NCI-H2171 (cell line): ENCODE data around the gene SIRPA.

Experiments
- DNase-seq: peaks from one replicate; lab custom pipeline; 2025; lab: John Stamatoyannopoulos, UW

Gene SIRPA

GRCh38 chr20:1950836-1951235, 55.6 kb downstream of the SIRPA start:
- DNase-seq, result no peak

GRCh38 chr20:1951436-1952115, 56.4 kb downstream of the SIRPA start:
- no peak for DNase-seq

- peak; percentile 82 for DNase-seq
Measured at GRCh38 chr20:1952737-1953530, 57.7 kb downstream of the SIRPA start.

GRCh38 chr20:1953621-1954020, 58.4 kb downstream of the SIRPA start:
- no peak for DNase-seq

- no peak for DNase-seq
Measured at GRCh38 chr20:1955217-1955616, 60.0 kb downstream of the SIRPA start.

DNA sequence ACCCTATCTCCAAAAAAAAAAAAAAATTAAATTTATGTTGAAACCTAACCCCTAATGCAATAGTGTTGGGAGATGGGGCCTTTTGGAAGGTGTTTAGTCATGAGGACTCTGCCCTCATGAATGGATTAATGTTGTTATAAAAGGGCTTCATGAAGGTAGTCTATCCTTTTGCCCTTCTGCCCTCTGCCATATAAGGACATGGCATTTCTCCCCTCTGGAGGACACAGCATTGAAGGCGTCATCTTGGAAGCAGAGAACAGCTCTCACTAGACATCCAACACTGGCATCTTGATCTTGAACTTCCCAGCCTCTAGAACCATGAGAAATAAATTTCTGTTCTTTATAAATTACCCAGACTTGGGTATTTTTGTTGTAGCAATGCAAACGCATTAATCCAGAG, 63.2 kb downstream of the SIRPA start:
- no peak for DNase-seq

DNA sequence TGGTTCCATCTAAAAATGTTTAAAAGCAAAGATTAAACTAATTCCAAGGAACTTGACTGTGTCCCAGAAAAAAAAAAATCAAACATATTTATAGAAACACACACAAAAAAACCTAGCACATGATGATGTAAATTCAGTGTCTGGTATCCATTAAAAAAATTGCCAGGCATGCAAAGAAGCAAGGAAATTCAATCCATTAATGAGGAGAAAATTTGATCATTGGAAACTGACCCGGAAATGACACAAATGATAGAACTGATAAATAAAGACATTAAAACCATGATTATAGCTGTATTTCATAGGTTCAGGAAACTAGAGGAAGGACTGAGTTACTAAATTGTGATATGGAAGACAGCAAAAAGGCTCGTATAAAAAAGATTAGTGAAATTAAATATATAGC, 63.9 kb downstream of the SIRPA start:
- DNase-seq, result no peak

GRCh38 chr20:1961374-1961773, 66.2 kb downstream of the SIRPA start:
- no peak for DNase-seq

GRCh38 chr20:1964061-1964460, 68.9 kb downstream of the SIRPA start:
- DNase-seq, result no peak

GRCh38 chr20:1964659-1965405, 69.6 kb downstream of the SIRPA start:
- no peak for DNase-seq

DNA sequence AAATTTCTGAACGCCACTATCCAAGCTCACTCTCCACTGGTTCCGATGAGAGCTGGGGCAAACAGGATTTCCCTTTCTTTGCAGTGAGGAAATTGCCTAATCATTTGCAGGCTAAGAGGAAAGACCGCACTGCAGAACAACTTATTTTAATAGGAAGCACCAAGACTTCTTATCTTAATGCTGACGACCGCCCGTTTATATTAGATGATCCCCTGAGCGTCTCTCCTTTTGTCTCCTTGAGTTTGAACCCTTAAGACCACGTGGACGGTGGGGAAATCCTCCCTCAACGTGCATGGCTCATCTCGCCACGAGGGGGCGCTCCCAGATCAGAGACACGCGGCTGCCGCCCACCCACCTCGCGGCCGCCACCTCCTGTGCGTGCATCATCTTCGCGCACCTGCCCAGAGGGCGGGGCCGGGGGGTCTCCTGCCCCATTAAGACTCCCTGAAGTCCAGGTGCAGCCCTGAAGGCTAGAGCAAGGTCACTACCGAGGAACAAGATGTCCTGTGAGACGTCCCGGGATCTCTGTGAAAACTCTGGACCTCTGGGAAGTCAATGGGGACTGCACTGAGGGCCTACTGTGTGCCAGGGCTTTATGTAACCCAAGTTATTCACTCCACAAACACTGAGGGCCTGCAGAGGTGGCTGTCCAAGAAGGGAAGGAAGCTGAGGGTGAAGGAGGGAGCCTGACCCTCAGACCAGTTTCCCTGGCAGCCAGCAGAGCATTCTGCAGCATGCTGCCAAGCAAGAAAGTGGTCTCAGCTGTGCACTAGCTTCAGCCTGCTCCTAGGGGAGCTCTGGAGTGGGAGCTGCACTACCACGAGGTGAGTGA, 70.5 kb downstream of the SIRPA start:
- DNase-seq, result peak; percentile 61

- no peak for DNase-seq
Measured at GRCh38 chr20:1968964-1969363, 73.8 kb downstream of the SIRPA start.

- no peak for DNase-seq
Measured at GRCh38 chr20:1971893-1972586, 76.8 kb downstream of the SIRPA start.

DNA sequence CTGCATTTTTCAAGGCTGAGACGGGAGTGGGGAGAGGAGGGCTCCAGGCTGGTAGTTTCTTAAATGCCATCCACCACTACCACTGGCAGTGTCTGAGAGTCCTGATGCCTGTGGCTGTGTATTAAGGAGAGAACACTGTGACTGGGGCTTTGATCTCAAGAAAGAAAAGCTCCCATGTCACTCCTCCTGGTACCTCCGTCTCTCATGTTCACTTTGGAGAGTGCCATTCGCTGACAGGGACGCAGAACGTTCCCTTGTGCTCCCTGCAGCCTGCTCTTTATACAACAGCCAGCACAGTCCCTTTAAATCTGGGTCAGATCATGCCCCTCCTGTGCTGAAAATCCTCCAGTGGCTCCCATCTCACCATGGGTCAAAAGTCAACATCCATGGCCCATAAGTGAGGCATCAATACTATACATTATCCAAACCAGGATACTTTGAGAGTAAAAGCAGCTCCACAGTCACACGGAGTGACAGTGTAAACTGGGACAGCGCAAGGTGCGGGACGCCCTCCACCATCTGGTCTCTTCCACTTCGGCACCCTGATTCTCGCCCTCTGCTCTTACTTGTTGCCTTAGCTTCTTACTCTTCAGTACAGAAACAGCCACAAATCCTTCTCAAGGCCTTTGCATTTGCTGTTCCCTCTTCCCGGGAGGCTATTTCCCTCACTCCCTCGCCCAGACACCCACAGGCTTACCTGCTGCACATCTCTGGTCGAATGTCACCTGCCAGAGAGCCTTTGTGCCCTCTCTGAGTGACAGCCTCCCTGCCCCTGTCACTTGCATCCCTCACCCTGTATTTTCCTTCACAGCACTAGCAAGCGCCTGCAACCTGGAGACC, 78.6 kb downstream of the SIRPA start:
- DNase-seq, result no peak

- DNase-seq, result no peak
Measured at GRCh38 chr20:1975291-1975690, 80.1 kb downstream of the SIRPA start.

GRCh38 chr20:1979106-1979778, 84.0 kb downstream of the SIRPA start:
- no peak for DNase-seq

DNA sequence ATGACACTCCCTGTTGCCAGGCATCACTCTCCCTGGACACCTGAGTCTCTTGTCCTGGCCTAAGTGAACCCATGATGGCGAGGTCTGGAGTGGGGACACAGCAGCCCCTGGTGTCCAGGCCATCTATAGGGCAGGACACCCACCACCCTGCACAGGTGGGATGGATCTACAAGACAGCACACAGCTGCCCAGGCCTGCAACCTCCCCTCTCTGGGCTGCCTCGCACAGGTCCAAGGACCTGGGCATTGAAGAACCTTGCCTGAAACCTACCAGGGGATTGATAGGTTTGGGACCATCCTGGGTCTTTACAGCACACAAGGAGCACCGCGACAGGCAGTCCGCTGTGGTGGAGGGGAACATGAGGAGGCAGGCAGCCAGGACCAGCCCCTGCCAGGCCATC, 87.5 kb downstream of the SIRPA start:
- DNase-seq, result no peak

- DNase-seq, result no peak
Measured at GRCh38 chr20:1983301-1983700, 88.1 kb downstream of the SIRPA start.

GRCh38 chr20:1987826-1988225, 92.6 kb downstream of the SIRPA start:
- DNase-seq, result no peak
